Measurements from ENCODE around the gene ZNF497. TPM values are rescaled to one million over a fixed set of nuclear protein-coding genes. Genes with fewer than 3 reads are reported as not detected.
A peak's percentile ranks its signal among the peaks of the same experiment; 100 is the strongest.

The ZNF497 gene
- total and polyA plus RNA-seq, 2 of the 13 experiments (the other 11 are each of a cell fraction or from before 2014, with no cell fraction given), result 1.5 to 1.9 TPM

DNA sequence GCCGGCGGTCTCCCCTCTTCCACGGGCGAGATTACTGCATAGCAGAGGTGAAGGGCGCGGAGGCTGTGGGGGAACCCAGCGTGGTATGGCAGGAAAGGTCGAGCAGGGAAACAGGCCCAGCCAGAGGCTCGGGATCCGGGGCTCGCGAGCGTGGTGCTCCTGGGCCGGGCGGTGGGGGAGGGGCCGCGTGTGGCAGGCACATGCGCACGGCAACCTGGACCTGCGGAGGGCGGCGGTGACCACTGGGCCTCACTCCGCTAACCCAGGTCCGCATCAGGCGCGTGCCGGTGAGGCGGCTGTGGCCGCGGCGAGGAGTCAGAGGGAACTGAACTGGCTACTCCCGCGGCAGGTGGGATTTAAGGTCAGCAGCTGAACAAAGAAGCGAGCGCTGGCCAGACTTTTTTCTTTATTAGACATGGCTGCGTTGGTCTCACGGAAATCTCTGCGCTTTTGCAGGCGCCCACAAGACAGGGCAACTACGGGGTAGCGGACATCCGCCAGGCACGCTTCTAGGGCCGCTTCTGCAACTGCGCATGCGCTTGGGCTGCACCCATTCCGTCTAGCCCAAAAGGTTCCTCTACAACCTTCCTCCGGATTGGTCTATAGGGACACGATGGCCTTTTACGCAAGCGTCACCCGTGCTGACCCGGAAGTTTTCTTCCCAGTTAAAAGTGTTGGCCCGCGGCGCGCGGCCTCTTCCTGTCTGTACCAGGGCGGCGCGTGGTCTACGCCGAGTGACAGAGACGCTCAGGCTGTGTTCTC is 24.2 kb upstream of the ZNF497 start, which contains the start of gene RPS5 (continued):
- 0 out of 2 replicates have a peak, but pooled peaks have one; percentile 4 for TF ChIP-seq PATZ1 (CRISPR knock-in tag; IDR thresholded peaks at IDR 0.05)
- TF ChIP-seq ZFX (CRISPR knock-in tag; IDR thresholded peaks at IDR 0.05; ENCODE audit: low read depth), result peak; percentile 95
- TF ChIP-seq ZSCAN20 (CRISPR knock-in tag; IDR thresholded peaks at IDR 0.05; ENCODE audit: borderline replicate concordance), result 0 out of 2 replicates have a peak, but pooled peaks have one; percentile 32
- TF ChIP-seq FOXJ3 (CRISPR knock-in tag; IDR thresholded peaks at IDR 0.05; ENCODE audit: borderline replicate concordance), result peak; percentile 37; the same call in 1 of the 2 replicates
- peak; percentile 43; the same call in 1 of the 2 replicates for TF ChIP-seq SKIL (CRISPR knock-in tag; IDR thresholded peaks at IDR 0.05; ENCODE audit: borderline replicate concordance)
- 0 out of 2 replicates have a peak, but pooled peaks have one; percentile 5 for TF ChIP-seq ZBTB14 (CRISPR knock-in tag; IDR thresholded peaks at IDR 0.05)
- TF ChIP-seq CBX1 (IDR thresholded peaks at IDR 0.05; ENCODE audit: low read depth), result no peak
- TF ChIP-seq KMT2B (CRISPR knock-in tag; IDR thresholded peaks at IDR 0.05), result peak; percentile 54
- peak; percentile 24; the same call in 1 of the 2 replicates for TF ChIP-seq ZNF788 (CRISPR knock-in tag; IDR thresholded peaks at IDR 0.05; ENCODE audit: borderline replicate concordance)
- TF ChIP-seq ISX (CRISPR knock-in tag; conservative IDR thresholded peaks at IDR 0.05), result 0 out of 2 replicates have a peak, but pooled peaks have one; percentile 75
- TF ChIP-seq DMAP1 (CRISPR knock-in tag; IDR thresholded peaks at IDR 0.05), result peak; percentile 97
- TF ChIP-seq FOXK1 (CRISPR knock-in tag; IDR thresholded peaks at IDR 0.05; ENCODE audit: borderline replicate concordance, low read depth), result peak; percentile 86
- TF ChIP-seq, protein P1, sequence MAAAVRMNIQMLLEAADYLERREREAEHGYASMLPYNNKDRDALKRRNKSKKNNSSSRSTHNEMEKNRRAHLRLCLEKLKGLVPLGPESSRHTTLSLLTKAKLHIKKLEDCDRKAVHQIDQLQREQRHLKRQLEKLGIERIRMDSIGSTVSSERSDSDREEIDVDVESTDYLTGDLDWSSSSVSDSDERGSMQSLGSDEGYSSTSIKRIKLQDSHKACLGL (CRISPR knock-in tag; IDR thresholded peaks at IDR 0.05), result peak; percentile 81
- TF ChIP-seq GTF2F1 (IDR thresholded peaks at IDR 0.05; ENCODE audit: low read length), result peak; percentile 84; the same call in 1 of the 2 replicates
- TF ChIP-seq GATA4 (IDR thresholded peaks at IDR 0.05; ENCODE audit: borderline replicate concordance, low read depth), result peak; percentile 58; the same call in 1 of the 2 replicates
- TF ChIP-seq ZNF569 (CRISPR knock-in tag; IDR thresholded peaks at IDR 0.05; ENCODE audit: borderline replicate concordance), result 0 out of 2 replicates have a peak, but pooled peaks have one; percentile 16
- peak; percentile 86; the same call in 1 of the 2 replicates for TF ChIP-seq ZNF891 (CRISPR knock-in tag; IDR thresholded peaks at IDR 0.05)
- TF ChIP-seq ZNF792 (CRISPR knock-in tag; IDR thresholded peaks at IDR 0.05), result 0 out of 2 replicates have a peak, but pooled peaks have one; percentile 21
- TF ChIP-seq ZNF589 (CRISPR knock-in tag; conservative IDR thresholded peaks at IDR 0.05), result peak; percentile 95
- no peak for TF ChIP-seq ZNF879 (CRISPR knock-in tag; IDR thresholded peaks at IDR 0.05)
- peak; percentile 75; the same call in 1 of the 2 replicates for TF ChIP-seq ZNF790 (CRISPR knock-in tag; IDR thresholded peaks at IDR 0.05; ENCODE audit: borderline replicate concordance)
- 0 out of 2 replicates have a peak, but pooled peaks have one; percentile 35 for TF ChIP-seq ZNF367 (CRISPR knock-in tag; IDR thresholded peaks at IDR 0.05; ENCODE audit: borderline replicate concordance)
- peak; percentile 21; the same call in 1 of the 2 replicates for TF ChIP-seq XBP1 (CRISPR knock-in tag; IDR thresholded peaks at IDR 0.05)
- TF ChIP-seq U2AF1 (optimal IDR thresholded peaks at IDR 0.05; ENCODE audit: low read depth, low read length), result peak; percentile 46
- TF ChIP-seq HDAC2 (CRISPR knock-in tag; IDR thresholded peaks at IDR 0.05), result peak; percentile 36; the same call in 1 of the 2 replicates
